Upper lobe of left lung (tissue), 6 donors: ENCODE results near the gene PGM2L1. TPM values are rescaled to one million over a fixed set of nuclear protein-coding genes. Genes with fewer than 3 reads are reported as not detected.

Experiments
- ATAC-seq, 2 donors: fragments of 200-7000 bp; cut with Tn5 transposase; one replicate each; pipeline ENCODE4 v1.9.1; 2022; ENCODE audit warnings: mild to moderate bottlenecking in 2 of 2, moderate library complexity in 2 of 2; ENCODE audit not compliant: low FRiP score in 2 of 2
- DNase-seq, 2 donors: peaks; one replicate each; pipeline ENCODE4 v3.0.0-alpha.2; 2019 to 2020
- H3K27ac ChIP-seq, 4 donors: fragments of 200-600 bp; sonication (generic); one replicate each; pipeline ENCODE4 v1.5.1; 2016 to 2019
- H3K27me3 ChIP-seq, 4 donors: fragments of 200-600 bp; sonication (generic); one replicate each; pipeline ENCODE4 v1.5.1; 2017 to 2019
- H3K36me3 ChIP-seq, 4 donors: fragments of 200-600 bp; sonication (generic); one replicate each; pipeline ENCODE4 v1.5.1; 2016 to 2019
- H3K4me1 ChIP-seq, 4 donors: fragments of 200-600 bp; sonication (generic); one replicate each; pipeline ENCODE4 v1.5.1; 2018 to 2019
- H3K4me3 ChIP-seq, 4 donors: fragments of 200-600 bp; sonication (generic); one replicate each; pipeline ENCODE4 v1.5.1; 2017 to 2019; ENCODE audit warnings: mild to moderate bottlenecking in 2 of 4, moderate library complexity in 1 of 4
- H3K9me3 ChIP-seq, 4 donors: fragments of 200-600 bp; sonication (generic); one replicate each; pipeline ENCODE4 v1.5.1; 2018 to 2019
- EP300 ChIP-seq, 4 donors: sonication (generic); formaldehyde crosslinking; IDR thresholded peaks; one replicate each; pipeline ENCODE4 v1.5.1; 2017; ENCODE audit warnings: antibody characterized with exemption in 4 of 4, control low read depth in 2 of 4
- POLR2A ChIP-seq, 4 donors: fragments of 450-650 bp; IDR thresholded peaks; one replicate each; pipeline ENCODE4 v1.5.1; 2016 to 2017; ENCODE audit warnings: antibody characterized with exemption in 4 of 4, mild to moderate bottlenecking in 2 of 4
- POLR2AphosphoS5 ChIP-seq, 2 donors: sonication (generic); formaldehyde crosslinking; IDR thresholded peaks; one replicate each; pipeline ENCODE4 v1.5.1; 2017; ENCODE audit warnings: antibody characterized with exemption in 2 of 2
- WGBS, 2 donors: methylation state at CpG; one replicate each; pipeline ENCODE4 v1.1.5; 2017 to 2018; 5-methylcytosine and 5-hydroxymethylcytosine counted together
- total RNA-seq, 6 donors: library from RNA; depleted of rRNA in 4 of 6; stranded (reverse); fragments of >200 nt in 4 of 6; gene quantifications; one replicate each; pipeline versions ENCODE4 v1.1.0 to v1.2.1, GENCODE V29; 2016 to 2021
- TF ChIP-seq, protein P1 (sequence below), 6 experiments: fragments of 450-650 bp in 4 of 6; fragments of 200-600 bp in 2 of 6; sonication (generic) in 2 of 6; IDR thresholded peaks; one replicate each; pipeline ENCODE4 v1.5.1; 2016 to 2019; ENCODE audit warnings: antibody characterized with exemption in 6 of 6
- donor health status: DM: no; HTN: no; CAD: no; lungs with moderate emphysema.
- donor health status: DM: no; HTN: yes; CAD: no; lungs with severe emphysema.

Gene PGM2L1
- total RNA-seq, 6 donors from 2014 or later, result 1.0 to 8.8 (median 5.8) TPM

GRCh38 chr11:74409633-74410032 is 11.4 kb upstream of the PGM2L1 start:
- H3K27me3 ChIP-seq, result no peaks in the 10 kb centered on the region
- H3K36me3 ChIP-seq, result no peaks in the 10 kb centered on the region
- H3K4me3 ChIP-seq, result no peak overlapping the region
- ATAC-seq (no peak), DNase-seq (no peak)
- TF ChIP-seq POLR2AphosphoS5 (IDR thresholded peaks at IDR 0.05), result no peak
- TF ChIP-seq, protein P1, sequence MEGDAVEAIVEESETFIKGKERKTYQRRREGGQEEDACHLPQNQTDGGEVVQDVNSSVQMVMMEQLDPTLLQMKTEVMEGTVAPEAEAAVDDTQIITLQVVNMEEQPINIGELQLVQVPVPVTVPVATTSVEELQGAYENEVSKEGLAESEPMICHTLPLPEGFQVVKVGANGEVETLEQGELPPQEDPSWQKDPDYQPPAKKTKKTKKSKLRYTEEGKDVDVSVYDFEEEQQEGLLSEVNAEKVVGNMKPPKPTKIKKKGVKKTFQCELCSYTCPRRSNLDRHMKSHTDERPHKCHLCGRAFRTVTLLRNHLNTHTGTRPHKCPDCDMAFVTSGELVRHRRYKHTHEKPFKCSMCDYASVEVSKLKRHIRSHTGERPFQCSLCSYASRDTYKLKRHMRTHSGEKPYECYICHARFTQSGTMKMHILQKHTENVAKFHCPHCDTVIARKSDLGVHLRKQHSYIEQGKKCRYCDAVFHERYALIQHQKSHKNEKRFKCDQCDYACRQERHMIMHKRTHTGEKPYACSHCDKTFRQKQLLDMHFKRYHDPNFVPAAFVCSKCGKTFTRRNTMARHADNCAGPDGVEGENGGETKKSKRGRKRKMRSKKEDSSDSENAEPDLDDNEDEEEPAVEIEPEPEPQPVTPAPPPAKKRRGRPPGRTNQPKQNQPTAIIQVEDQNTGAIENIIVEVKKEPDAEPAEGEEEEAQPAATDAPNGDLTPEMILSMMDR (IDR thresholded peaks at IDR 0.05), result no peak
- TF ChIP-seq EP300 (IDR thresholded peaks at IDR 0.05), result no peak
- no peak for TF ChIP-seq POLR2A (IDR thresholded peaks at IDR 0.05)
- no peaks in the 10 kb centered on the region for H3K9me3 ChIP-seq
- 87 to 96% methylated on average over 2 of the region's 2 CpGs for WGBS, 2 donors
- H3K27ac ChIP-seq, result no peak overlapping the region
- H3K4me1 ChIP-seq, result no peaks in the 10 kb centered on the region

GRCh38 chr11:74403607-74404321 is 5.5 kb upstream of the PGM2L1 start:
- Histone ChIP-seq H3K27ac (no peak overlapping the region), H3K9me3 (no peaks in the 10 kb centered on the region), H3K4me3 (no peak overlapping the region), H3K4me1 (peaks cover 0 to 6% (median 3%) of the 10 kb centered on the region in 4 donors), H3K27me3 (no peaks in the 10 kb centered on the region), H3K36me3 (no peaks in the 10 kb centered on the region)
- ATAC-seq (no peak), DNase-seq (no peak)
- 59 to 60% methylated on average over 4 of the region's 4 CpGs for WGBS, 2 donors
- no peak for TF ChIP-seq POLR2AphosphoS5 (IDR thresholded peaks at IDR 0.05)

DNA sequence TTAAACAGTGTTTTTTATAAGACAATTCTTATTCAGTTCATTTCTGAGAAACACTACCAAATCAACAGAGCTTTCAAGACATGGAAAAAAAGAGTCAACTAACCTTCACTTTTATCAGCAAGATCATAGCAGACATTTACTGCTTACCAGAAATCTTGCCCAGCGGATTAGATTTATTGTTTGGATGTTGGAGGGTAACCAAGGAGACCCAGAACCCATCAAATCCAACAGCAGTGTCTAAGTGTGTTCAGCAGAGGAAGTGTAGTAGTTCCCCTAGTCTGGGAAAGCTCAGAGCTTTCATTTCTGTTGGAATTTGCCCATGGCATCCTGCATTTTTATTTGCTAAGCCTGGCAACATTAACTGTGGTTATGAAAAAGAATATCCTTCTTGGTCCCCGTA is 2.4 kb upstream of the PGM2L1 start:
- no peaks in the 10 kb centered on the region for H3K27me3 ChIP-seq
- no peak overlapping the region for H3K27ac ChIP-seq
- H3K4me1 ChIP-seq, result peaks cover 5 to 12% (median 6%) of the 10 kb centered on the region in 4 donors
- TF ChIP-seq EP300 (IDR thresholded peaks at IDR 0.05) (no peak), POLR2A (IDR thresholded peaks at IDR 0.05) (no peak), POLR2AphosphoS5 (IDR thresholded peaks at IDR 0.05) (no peak)
- TF ChIP-seq, protein P1 (IDR thresholded peaks at IDR 0.05), result no peak
- ATAC-seq, result no peak
- H3K36me3 ChIP-seq, result no peaks in the 10 kb centered on the region
- DNase-seq, result no peak
- 92 to 93% methylated on average over 2 of the region's 2 CpGs for WGBS, 2 donors
- no peak overlapping the region for H3K4me3 ChIP-seq
- H3K9me3 ChIP-seq, result no peaks in the 10 kb centered on the region

DNA sequence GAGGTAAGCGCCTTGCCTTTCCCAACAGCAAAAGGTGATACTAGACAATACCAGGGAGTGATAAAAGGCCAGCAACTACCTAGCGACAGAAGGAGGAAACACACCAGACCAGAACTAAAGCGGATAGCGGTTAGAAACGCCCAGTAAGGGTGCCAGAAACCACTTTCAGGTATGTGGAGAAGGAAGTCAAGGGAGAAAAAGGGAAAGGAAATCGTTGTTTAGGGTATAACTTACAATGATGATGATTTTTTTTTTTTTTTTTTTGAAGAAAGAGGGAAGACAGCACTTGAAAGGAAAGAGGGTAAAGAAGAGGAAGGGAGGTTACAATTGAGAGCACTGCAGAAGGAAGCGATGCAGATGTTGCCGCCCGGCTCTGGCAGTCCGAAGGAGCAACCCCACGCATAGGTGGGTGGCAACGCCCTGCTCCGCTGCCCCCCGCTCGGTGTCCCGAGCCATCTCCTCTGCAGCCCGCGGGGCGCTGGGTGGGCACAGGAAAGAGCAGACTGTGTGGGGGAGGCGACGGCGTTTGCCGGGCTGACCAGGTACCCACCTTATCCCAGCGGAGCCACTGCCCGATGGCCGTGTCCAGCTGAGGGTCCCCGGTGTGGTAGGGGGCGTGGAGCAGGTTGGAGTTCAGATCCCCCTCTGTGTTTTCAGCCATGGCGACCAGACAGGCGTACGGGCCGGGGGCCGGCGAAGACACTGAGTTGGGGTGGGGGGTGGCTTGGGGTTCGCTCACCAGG is 561 bp downstream of the PGM2L1 start:
- Histone ChIP-seq H3K27ac (peak overlapping the region; percentile 85 to 92 (median 88)), H3K36me3 (no peaks in the 10 kb centered on the region), H3K4me1 (peaks cover 5 to 12% (median 6%) of the 10 kb centered on the region in 4 donors), H3K4me3 (peak overlapping the region; percentile 93 to 98 (median 96)), H3K9me3 (no peaks in the 10 kb centered on the region), H3K27me3 (no peaks in the 10 kb centered on the region)
- WGBS, 2 donors, result 1 to 2% methylated on average over 27 of the region's 35 CpGs
- peak; percentile 56 to 87 for DNase-seq
- ATAC-seq, result peak; percentile 44 to 56
- TF ChIP-seq, protein P1 (IDR thresholded peaks at IDR 0.05), result peak in 3 of 6 experiments; percentile 17 to 35 (median 22)
- TF ChIP-seq POLR2A (IDR thresholded peaks at IDR 0.05), result no peak
- TF ChIP-seq EP300 (IDR thresholded peaks at IDR 0.05), result no peak
- no peak for TF ChIP-seq POLR2AphosphoS5 (IDR thresholded peaks at IDR 0.05)

GRCh38 chr11:74392256-74392655 is 6.0 kb downstream of the PGM2L1 start:
- Histone ChIP-seq H3K9me3 (no peaks in the 10 kb centered on the region), H3K27ac (no peak overlapping the region), H3K4me3 (no peak overlapping the region), H3K36me3 (no peaks in the 10 kb centered on the region), H3K4me1 (peaks cover 0 to 8% (median 4%) of the 10 kb centered on the region in 4 donors), H3K27me3 (no peaks in the 10 kb centered on the region)
- WGBS, 2 donors, result 97 to 98% methylated on average over 8 of the region's 8 CpGs
- ATAC-seq (no peak), DNase-seq (no peak)
- TF ChIP-seq POLR2A (IDR thresholded peaks at IDR 0.05), result no peak
- no peak for TF ChIP-seq POLR2AphosphoS5 (IDR thresholded peaks at IDR 0.05)
- TF ChIP-seq EP300 (IDR thresholded peaks at IDR 0.05), result no peak
- TF ChIP-seq, protein P1 (IDR thresholded peaks at IDR 0.05), result no peak
